IPS DF 19.7 (cell line): ENCODE results near the gene SERPINB12.

ENCODE experiments used
- DNase-seq: peaks from one replicate; pipeline ENCODE4 v3.0.0-alpha.2; 2013; ENCODE audit warnings: low read depth, low spot score

SERPINB12 gene, protein sequence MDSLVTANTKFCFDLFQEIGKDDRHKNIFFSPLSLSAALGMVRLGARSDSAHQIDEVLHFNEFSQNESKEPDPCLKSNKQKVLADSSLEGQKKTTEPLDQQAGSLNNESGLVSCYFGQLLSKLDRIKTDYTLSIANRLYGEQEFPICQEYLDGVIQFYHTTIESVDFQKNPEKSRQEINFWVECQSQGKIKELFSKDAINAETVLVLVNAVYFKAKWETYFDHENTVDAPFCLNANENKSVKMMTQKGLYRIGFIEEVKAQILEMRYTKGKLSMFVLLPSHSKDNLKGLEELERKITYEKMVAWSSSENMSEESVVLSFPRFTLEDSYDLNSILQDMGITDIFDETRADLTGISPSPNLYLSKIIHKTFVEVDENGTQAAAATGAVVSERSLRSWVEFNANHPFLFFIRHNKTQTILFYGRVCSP

DNA sequence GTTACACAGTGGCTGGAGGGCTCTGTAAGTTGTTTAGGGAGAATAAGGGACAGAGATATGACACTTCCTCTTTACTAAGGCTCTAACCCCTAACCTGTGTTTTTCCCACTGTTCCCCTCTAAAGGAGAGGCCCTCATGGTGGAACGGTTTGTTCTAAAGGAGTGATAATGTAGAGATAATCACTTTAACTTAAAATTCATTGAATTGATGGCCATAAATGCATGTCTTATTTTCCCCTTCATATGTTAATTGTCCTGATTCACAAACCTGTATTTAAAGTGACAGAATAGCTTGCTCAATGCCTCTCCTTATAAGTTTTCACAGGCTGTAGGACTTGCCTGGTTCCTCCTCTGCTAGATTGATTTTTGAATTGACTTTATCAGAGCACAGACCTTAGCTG lies at the start of gene SERPINB12:
Gene SERPINB12 (plus strand): TSS at position 301 of the 400 bp plus-strand sequence. CDS start 13,791 bp downstream, outside the sequence.
- no peak for DNase-seq

DNA sequence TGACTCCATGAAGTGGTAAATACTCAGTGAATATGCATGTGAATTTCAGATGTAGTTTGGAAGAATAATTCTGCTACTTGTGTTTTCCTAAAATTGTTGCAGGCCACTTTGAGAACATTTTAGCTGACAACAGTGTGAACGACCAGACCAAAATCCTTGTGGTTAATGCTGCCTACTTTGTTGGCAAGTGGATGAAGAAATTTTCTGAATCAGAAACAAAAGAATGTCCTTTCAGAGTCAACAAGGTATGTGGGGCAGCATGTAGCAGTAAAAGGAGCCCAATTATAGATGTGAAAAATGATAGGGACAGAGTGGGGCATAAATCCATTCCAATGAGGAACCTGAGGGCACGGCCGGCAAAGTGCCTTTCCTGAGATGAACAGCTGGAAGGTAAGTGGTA lies 49.3 kb upstream of the SERPINB12 start:
- no peak for DNase-seq

DNA sequence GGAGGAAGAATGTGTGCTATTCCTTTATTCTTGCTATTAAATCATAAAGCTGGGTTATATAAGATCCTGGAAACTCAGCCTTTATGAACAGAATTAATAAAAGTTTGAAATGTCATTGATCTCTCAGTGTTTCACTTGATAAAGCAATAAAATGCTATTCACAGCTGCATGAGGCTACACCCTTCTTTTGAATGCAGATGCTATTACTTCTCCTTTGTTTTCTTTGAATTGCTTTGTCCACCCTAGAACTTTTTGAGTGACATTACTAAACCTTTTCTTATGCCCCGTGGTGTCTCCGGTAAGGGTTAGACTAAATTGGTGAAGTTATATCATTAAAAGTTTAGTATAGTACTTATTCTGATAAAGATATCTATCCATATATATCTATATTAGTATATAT lies 46.5 kb upstream of the SERPINB12 start:
- DNase-seq = no peak

DNA sequence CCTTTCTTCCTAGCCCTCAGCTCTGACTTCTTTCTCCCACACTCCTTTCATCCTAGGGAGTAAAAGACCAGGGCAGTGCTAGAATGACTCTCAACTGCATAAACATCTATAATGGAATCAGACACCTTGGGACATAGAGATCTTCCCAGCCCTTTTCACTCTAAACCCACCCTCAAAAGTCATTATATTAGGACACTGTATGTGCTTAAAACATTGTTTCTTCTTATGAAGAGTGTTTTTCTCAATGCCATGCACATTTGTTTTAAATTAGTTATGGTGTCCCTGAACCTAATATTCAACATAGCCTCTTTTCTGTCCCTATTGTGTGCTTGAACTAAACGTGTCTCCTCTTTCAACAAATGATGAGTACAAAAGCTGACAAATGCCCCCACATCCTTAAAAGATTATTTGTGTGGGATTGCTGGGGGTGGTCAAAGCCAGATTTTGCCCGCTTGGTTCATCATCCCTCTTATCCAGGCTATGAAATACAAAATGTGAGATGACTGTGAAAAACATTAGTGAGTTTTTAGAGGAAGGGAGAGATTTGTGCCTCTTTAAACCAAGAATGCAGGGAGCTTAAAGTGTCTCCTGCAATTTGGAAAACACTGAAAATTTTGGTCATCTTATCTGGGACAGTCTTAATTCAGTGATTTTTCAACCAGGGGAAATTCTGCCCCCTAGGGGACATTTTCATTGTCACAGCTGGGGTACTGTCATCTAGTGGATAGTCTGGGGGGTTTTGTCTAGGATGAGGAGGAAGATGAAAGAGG lies 36.4 kb upstream of the SERPINB12 start:
- DNase-seq = no peak

DNA sequence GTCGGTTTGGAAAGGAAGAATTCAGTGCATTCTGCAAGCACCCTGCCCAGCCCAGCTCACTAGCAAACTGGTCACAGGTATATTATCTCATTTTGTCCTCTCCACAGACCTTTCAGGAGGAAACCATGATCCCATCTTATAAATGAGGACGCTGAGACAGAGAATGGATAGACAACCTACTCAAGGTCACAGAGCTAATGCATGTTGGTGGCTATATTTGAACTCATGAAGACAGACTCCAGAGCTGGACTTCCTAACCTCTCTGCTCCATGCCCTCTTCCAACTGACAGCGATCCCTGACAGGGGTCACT lies 35.9 kb upstream of the SERPINB12 start:
- no peak for DNase-seq

DNA sequence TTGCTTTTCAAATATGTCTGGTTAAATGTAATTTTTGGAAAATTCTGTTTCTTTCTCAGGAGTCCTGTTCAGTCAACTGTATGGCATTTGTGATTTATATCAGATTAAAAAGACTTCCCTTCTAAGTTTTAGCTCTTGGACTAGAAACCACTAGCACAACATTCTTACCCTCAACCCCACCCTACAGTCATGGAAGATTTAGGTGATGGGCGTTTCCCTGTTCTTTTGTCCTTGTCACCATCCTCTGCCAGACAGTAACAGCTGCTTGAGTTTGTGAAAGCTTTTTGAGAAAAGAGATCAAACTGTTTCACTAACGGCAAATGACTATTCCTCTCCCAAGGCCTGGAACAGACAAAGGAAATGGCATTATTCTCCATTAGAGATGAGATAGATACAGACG lies 33.6 kb upstream of the SERPINB12 start:
- DNase-seq = no peak

DNA sequence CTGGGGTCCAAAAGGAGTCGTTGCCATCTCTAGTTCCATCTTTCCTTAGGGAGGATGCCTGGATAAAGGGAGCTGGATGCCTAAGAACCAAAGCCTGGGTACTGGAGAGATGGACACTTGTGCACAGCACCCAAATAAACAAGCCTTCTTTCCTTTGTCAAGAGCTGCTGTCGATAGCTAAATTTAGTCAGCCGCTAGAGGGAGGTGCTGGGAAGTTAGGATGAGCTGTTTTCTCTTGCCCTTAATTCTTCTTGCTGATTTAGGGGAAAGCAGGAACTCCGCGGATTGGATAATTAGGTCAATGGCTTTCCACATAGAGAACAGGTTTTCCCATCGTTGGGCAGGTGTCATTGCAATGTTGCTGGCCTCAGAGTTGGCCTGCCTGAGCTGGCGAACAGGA lies 30.9 kb upstream of the SERPINB12 start:
- peak; percentile 67 for DNase-seq

DNA sequence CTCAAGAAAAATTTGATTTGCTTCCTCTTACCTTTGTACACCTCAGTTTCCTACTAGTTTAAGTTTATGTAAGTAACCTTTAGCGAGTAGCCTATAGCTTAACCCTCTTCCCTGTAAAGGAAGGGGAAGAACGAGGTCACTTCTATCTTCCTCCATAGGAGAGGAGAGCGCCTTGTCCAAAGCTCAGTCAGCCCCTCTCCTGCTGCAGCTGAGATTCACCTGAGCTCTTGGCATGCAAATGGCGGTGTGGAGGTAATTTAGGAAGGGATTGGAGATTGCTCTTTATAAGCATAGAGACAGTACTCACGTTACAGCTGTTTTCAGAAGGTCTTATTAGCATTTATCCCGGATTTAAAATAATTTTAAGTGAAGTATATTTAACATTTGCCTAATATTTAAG lies 27.8 kb upstream of the SERPINB12 start:
- no peak for DNase-seq

DNA sequence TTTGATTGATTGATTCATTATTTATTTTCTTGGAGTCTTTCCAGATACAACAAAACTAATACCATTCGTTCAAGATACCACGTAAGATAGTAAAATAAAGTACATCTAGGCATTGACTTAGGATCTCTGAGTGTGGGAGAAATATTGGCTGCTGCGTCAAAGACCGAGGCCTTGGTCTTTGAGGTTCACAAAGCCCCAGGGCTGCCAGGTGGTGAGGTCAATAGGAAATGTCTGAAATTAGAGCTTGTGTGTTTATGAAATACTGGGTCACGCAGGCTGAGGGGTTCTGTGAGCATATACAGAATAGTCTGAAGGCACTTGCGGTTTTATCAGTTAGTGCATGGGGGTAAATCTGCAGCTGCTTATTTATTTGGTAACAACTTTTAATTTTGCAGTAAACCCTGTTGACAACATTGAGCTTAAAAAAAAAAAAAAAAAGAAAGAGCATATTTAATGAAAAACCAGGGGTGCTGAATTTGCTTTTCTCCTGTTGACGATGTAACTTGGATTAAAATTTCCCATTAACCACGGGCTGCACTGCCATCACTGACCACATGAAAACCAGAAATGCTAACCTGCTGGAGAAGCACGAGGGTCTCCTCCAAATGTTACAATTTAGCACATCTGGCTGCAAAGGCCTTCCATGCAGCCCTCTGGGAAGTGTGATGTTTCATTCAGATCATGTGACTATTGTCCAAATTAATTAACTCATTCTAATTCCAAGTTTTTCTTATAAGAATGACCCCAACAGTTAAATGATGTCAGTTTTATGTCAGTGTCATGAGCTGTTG lies 27.1 kb upstream of the SERPINB12 start:
- no peak for DNase-seq

DNA sequence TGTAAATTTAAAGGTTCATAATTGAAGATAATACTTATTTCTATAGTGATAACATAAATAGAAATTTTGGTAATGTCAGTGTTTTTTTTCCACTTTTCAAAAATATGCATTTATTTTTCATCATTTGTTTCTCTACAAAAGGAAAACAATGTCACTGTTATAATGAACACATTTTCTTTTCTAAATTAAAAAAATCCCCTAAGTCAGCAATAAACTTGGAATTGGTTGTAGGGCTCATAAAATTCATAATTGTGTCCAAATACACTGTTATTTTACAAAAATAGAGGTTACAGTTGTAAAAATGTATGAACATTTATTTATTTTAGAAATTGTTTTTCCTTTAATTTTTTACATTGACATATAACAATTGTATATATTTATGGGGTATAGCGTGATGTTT lies 26.4 kb upstream of the SERPINB12 start:
- DNase-seq = no peak

DNA sequence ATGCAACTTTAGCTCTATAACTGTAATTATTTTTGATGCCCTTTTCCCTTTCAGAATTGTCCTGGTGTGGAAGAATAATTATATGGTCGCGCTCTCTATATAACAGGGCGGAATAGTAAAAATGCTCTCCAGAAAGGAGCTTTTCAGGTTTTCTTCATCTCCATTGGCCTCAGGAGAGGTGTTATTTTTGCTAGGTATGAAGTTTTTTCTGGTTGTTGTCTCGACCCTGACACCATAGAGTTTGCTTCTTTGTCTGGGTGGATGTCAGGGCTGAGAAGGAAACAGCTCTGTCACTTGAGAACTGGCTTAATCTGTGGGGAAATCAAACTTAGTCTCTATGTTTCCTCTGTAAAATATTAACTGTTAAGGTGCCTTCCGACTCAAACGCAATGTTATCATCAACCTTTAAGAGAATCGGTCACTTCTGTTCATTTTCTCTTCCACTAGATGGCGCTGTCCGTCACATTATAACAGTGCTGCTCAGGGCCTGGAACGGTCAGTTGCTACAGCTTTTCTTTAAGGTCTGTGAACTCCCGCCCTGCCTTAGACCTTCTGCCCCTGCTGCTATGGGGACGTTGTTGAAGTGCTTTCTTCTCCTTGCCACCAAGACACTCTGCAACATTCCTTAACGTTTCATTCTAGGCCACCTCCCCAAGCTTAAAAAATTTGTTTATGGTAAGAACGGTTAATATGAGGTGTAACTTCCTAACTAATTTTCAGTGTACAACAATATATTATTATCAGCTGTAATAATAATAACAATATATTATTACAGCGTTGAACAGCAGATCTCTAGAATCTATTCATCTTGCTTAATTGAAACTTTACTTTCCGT lies 23.8 kb upstream of the SERPINB12 start:
- no peak for DNase-seq

DNA sequence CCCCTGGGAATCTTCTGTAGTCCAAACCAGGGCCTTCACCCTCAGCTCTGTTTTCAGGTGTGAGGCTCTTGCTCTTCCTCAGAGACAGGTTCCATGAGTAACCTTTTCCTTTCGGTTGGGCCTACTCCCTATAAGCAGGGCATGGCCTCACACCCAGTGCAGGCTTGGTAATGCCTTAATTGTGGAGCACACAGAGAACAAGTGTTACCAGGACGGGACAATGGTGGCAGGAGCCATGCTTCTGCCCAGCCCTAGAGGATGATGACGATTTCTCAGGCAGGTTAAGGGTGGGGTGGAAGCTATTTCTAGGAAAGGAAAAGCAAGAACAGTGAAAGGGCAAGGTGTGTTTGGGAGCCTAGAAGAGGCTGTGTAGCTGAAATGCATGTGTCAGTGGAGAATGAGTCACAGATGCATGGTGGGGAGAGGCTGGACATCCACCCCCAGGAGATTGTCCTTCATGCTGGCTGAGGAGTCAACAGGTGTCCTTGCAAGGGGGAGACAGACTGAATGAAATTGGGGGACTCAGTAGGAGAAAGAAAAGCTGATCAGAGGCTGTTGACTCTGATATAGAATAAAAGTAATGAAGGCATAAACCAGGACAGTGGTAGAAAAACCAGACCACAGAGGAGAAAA lies 22.0 kb upstream of the SERPINB12 start:
- no peak for DNase-seq

DNA sequence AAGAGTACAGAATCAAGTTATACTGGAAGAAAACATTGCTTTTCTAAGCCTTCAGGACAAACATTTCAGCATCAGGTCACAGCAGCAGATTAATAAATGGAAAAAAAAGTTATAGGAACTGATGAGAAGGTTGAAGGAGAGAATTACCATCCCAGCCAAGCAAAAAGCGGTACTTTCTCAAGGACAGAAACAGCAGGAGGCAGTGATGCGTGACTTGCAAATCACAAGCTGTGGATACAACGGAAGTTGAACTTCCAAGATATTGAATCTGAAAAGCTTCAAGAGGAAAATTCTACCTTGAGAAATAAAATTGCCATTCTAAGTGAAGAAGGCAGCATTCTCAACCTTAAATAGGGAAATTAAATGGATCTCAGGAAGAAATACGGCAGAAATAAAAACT lies 18.5 kb upstream of the SERPINB12 start:
- DNase-seq = no peak

DNA sequence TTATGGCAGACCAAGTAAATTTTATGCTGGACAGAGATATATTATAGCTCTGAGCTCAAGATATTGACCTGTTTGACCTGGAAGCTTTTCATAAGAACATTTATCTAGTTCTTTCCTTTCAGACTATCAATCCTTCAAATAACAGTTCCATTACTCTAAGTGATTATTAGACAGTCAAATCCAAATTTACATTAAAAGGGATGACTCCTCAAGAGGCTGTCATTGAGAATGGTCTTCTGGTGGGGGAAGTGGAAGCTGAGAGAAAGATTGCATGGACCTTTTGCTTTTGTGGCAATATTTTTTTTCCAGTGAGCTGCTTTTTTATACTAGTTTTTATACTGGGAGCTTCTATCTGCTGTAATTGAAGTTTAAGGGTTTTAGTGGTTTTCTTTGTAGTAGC lies 14.9 kb upstream of the SERPINB12 start:
- no peak for DNase-seq

DNA sequence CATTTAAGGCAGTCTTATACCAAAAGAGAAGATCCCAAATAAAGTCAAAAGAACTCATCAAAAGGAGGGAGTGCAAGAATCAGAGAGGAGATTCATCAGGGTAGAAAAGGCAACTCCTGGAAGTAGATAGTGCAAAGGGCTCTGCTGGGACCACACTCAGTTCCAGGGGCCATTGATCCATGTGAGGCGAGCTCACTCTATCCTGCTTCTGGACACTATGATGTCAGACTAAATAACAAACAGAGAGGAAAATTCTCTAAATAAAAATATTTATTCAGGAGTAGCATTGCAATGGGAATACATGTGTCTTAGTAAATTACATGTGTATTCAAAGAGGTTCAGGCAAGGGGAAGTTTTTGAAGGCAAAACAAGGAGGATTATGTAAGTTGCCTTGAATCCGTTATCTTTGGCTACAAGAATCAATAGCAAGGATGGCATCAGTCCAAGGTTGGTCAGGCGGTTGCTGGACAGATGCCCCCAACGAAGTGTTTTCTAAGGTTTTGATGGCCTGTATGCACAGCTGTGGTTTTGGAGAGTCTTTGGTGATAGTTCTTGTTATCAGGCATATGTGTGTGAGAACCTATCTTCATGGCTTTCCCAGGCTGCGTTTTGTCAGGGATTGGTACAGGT lies 13.2 kb upstream of the SERPINB12 start:
- no peak for DNase-seq

DNA sequence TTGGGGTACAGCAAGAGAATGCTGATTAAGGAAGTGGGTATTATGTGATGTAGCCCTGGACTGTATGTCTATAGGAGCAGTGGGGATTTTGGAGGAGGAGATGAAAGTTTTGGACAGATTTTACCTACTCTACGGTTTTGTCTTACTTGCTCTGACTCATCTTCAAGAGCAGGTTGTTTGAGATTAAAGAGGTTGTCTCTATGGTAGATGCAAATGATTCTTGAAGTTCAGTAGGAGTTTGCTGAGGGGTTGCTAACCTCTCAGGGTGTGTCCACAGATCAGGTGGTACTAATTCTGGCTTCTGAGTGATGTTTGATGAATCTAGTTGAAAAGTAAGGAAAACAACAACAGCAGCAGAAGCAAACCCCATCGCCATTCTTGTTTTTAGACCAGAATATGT lies 9.7 kb upstream of the SERPINB12 start:
- no peak for DNase-seq

DNA sequence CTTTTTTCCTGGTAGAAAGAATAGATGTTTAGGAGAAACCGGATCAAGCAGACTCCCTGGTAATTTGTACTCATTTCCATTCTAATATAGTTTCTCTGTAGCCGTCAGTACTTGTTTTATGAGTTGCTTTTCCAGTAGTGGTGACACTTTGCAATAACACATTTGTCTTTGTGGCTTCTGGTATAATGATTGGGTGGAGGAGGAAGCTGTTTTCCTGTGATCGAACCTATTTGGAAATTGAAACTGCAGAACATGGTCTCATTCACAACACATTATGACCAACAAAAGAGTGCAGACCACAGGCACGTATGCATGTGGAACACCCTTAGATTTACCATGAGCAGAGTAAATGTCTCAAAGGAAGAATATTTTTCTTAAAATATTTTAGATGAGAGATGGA lies 7.6 kb upstream of the SERPINB12 start:
- DNase-seq = no peak

DNA sequence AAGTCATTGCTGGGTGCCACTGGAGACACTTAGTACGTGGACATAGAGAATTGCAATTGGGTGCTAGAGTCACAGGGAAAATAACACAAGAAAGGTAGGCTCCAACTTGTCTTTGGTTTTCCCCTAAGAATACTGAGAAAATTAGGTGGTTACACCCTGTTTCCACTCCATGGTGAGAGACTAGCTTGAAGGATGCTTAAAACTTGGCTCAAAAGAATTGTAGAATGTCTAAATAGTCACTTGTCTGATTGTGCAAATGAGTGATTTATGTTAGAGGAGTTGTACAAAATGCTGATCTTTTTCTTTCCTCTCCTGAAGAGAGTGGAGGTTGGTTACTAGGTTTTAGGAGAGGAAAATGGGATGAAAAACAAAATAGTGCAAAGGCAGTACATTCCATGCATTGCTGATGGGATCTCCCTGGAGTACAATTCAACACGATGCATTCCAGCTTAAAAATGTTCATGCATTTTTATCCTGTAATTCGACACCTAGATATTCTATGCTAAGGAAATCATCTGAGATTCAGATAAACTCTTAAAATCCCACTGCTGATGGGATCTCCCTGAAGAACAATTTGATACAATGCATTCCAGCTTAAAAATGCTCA lies 2.2 kb upstream of the SERPINB12 start:
- no peak for DNase-seq

DNA sequence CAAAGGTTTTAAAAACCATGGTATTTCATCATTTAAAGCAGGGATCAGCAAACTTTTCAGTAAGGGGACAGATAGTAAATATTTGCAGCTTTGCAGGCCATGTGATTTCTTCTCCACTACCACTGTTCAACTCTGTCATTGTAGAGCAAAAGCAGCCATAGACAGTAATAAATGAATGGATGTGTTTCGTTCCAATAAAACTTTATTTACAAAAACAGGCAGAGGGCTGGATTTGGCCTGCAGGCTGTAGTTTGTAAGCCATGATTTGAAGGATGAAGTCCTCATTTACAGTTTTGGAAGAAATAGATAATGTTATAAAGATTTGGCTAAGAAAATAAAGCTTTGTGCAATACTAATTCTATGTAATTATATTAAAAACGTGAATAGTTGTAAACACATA lies 1.8 kb downstream of the SERPINB12 start:
- DNase-seq = no peak

DNA sequence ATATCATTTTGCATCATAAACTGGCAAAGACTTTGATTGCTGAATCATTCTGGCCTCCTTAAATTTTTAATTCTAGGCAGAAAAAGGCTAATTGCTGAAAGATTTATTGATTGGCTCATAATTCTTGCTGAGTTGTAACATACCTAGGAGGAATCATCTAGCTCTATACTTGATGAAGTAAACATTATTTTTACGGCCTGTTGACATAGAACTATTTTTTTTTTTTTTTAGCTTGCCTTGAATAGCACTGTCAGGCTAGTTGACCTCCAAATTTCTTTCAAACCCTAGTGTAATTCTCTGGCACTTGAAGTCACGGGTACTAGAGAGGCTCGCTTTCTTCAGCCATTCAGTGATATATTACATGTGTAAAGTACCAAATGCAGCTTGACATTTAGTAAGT lies 2.8 kb downstream of the SERPINB12 start:
- DNase-seq = no peak
